Kidney epithelial cell (primary cell): Measurements from ENCODE around the gene CRIP2. TPM values are rescaled to one million over a fixed set of nuclear protein-coding genes. Genes with fewer than 3 reads are reported as not detected.

Source experiments
- DNase-seq: peaks from one replicate; pipeline ENCODE4 v3.0.0-alpha.2; 2010; ENCODE audit warnings: low read depth
- H3K27me3 ChIP-seq: 2 replicates; pipeline ENCODE4 v1.6.0; 2011; ENCODE audit warnings: low read length; ENCODE audit not compliant: control insufficient read depth, insufficient read depth
- H3K36me3 ChIP-seq: 2 replicates; pipeline ENCODE4 v1.5.1; 2011; ENCODE audit warnings: low read length; ENCODE audit not compliant: control insufficient read depth, insufficient read depth
- H3K4me3 ChIP-seq: 2 replicates; pipeline ENCODE4 v1.5.1; 2011; ENCODE audit warnings: low read depth, mild to moderate bottlenecking, control low read depth, low read length
- CTCF ChIP-seq: IDR thresholded peaks from 2 replicates; pipeline ENCODE4 v1.5.1; 2011; ENCODE audit warnings: mild to moderate bottlenecking, moderate library complexity, low read length, control low read depth, inconsistent platforms; ENCODE audit not compliant: insufficient read depth, poor library complexity, severe bottlenecking
- total RNA-seq: library from RNA; depleted of rRNA; stranded (reverse); fragments of >200 nt; gene quantifications from 2 replicates; pipeline ENCODE4 v1.2.3, GENCODE V29; 2015

Gene CRIP2
- total RNA-seq, 1 donor from 2014 or later, result 101 TPM

GRCh38 chr14:105440554-105440900, 34.1 kb upstream of the CRIP2 start:
- Histone ChIP-seq H3K4me3 (no peak overlapping the region), H3K36me3 (no peaks in the 10 kb centered on the region), H3K27me3 (no peaks in the 10 kb centered on the region)
- DNase-seq, result no peak
- no peak for TF ChIP-seq CTCF

GRCh38 chr14:105440992-105441391, 33.6 kb upstream of the CRIP2 start:
- Histone ChIP-seq H3K4me3 (no peak overlapping the region), H3K27me3 (no peaks in the 10 kb centered on the region), H3K36me3 (no peaks in the 10 kb centered on the region)
- TF ChIP-seq CTCF, result no peak
- no peak for DNase-seq

- TF ChIP-seq CTCF, result no peak
- Histone ChIP-seq H3K36me3 (no peaks in the 10 kb centered on the region), H3K27me3 (no peaks in the 10 kb centered on the region), H3K4me3 (no peak overlapping the region)
- DNase-seq, result no peak
These were observed 32.5 kb upstream of the CRIP2 start for GRCh38 chr14:105442125-105442524.

GRCh38 chr14:105442834-105443233, 31.8 kb upstream of the CRIP2 start:
- Histone ChIP-seq H3K27me3 (no peaks in the 10 kb centered on the region), H3K36me3 (no peaks in the 10 kb centered on the region), H3K4me3 (no peak overlapping the region)
- no peak for TF ChIP-seq CTCF
- no peak for DNase-seq

GRCh38 chr14:105444859-105445258, 29.8 kb upstream of the CRIP2 start:
- DNase-seq, result no peak
- no peaks in the 10 kb centered on the region for H3K36me3 ChIP-seq
- no peak for TF ChIP-seq CTCF
- no peak overlapping the region for H3K4me3 ChIP-seq
- no peaks in the 10 kb centered on the region for H3K27me3 ChIP-seq

- Histone ChIP-seq H3K36me3 (no peaks in the 10 kb centered on the region), H3K4me3 (no peak overlapping the region), H3K27me3 (no peaks in the 10 kb centered on the region)
- DNase-seq, result no peak
- no peak for TF ChIP-seq CTCF
These were observed 29.3 kb upstream of the CRIP2 start for GRCh38 chr14:105445290-105445689.
